B cell (primary cell): ENCODE measurements around the gene SAMD4A.

Experiments used
- CTCF ChIP-seq: fragments of 200-600 bp; IDR thresholded peaks from one replicate; pipeline ENCODE4 v1.8.0; 2022; ENCODE audit warnings: antibody characterized with exemption, mild to moderate bottlenecking
- EZH2 ChIP-seq: IDR thresholded peaks from 2 replicates; pipeline ENCODE4 v1.6.1; 2012; ENCODE audit warnings: borderline replicate concordance, low read depth, mild to moderate bottlenecking, moderate library complexity, low read length; ENCODE audit not compliant: insufficient read depth, poor library complexity, severe bottlenecking

- TF ChIP-seq CTCF (no peak), EZH2 (no peak)
Measured at GRCh38 chr14:54839701-54840119, 272.8 kb downstream of the SAMD4A start.
